Left ventricle myocardium inferior (tissue), 1 donor: ENCODE results near the gene DNAJB4. TPM values are rescaled to one million over a fixed set of nuclear protein-coding genes. Genes with fewer than 3 reads are reported as not detected.

Source experiments
- total RNA-seq: library from RNA; stranded (reverse); fragmentation: NEBNext Ultra II Directional; extraction: Animal tissue kit (Norgen Biotek cat#: 25700); gene quantifications from one replicate; pipeline ENCODE4 v1.2.1, GENCODE V29; 2021
- donor health status: DM: no; HTN: yes; CAD: no; lungs with severe emphysema.

Gene DNAJB4
- total RNA-seq, 1 donor from 2014 or later: 118 TPM

Other genes starting within 250 kb of the DNAJB4 start
- gene USP33, start 245.1 kb upstream of the DNAJB4 start, total RNA-seq: 24.2 TPM
- 11.2 TPM for gene MIGA1, start 225.3 kb upstream of the DNAJB4 start, total RNA-seq
- gene NEXN, start 116.3 kb upstream of the DNAJB4 start, total RNA-seq: 391 TPM
- gene FUBP1, start 25.9 kb upstream of the DNAJB4 start, total RNA-seq: 55.7 TPM
- gene GIPC2, start 41.0 kb downstream of the DNAJB4 start, total RNA-seq: 2.5 TPM